ENCODE results near the gene ATAD3B.
"Not testable (repeated sequence)": the region's sequence is repeated elsewhere in the genome, so short reads cannot be mapped to it uniquely, and the experiment has no call there.

ATAD3B gene

GRCh38 chr1:1472053-1472876 is 700 bp downstream of the ATAD3B start:
- DNase-seq; intact Hi-C loops (cut with DNase I): not testable (repeated sequence)

GRCh38 chr1:1476011-1476410 is 4.4 kb downstream of the ATAD3B start:
- DNase-seq; intact Hi-C loops (cut with DNase I): not testable (repeated sequence)

- no peak for DNase-seq
- intact Hi-C loops (cut with DNase I): no loop called here
Measured at GRCh38 chr1:1477206-1477605, 5.6 kb downstream of the ATAD3B start.

- DNase-seq: peak in 1 of 10 donors; percentile 70
- intact Hi-C loops (cut with DNase I): no loop called here
Measured at GRCh38 chr1:1479547-1480487, 8.3 kb downstream of the ATAD3B start.

GRCh38 chr1:1480488-1480867 is 8.9 kb downstream of the ATAD3B start:
- peak in 1 of 10 donors; percentile 74 for DNase-seq
- intact Hi-C loops (cut with DNase I): not testable (repeated sequence)

- intact Hi-C loops (cut with DNase I): not testable (repeated sequence)
- peak in 1 of 10 donors; percentile 55 for DNase-seq
Measured at GRCh38 chr1:1481811-1482210, 10.2 kb downstream of the ATAD3B start.

GRCh38 chr1:1482856-1483255 is 11.3 kb downstream of the ATAD3B start:
- peak in 1 of 10 donors; percentile 65 for DNase-seq
- intact Hi-C loops (cut with DNase I): no loop called here

- intact Hi-C loops (cut with DNase I): no loop called here
- DNase-seq: peak in 1 of 10 donors; percentile 67
Measured at GRCh38 chr1:1483714-1484113, 12.1 kb downstream of the ATAD3B start.

GRCh38 chr1:1484976-1485750 is 13.6 kb downstream of the ATAD3B start:
- peak in 1 of 10 donors; percentile 62 for DNase-seq
- intact Hi-C loops (cut with DNase I): not testable (repeated sequence)

GRCh38 chr1:1485755-1486317 is 14.3 kb downstream of the ATAD3B start:
- intact Hi-C loops (cut with DNase I): not testable (repeated sequence)
- peak in 1 of 10 donors; percentile 78 for DNase-seq

GRCh38 chr1:1487701-1488100 is 16.1 kb downstream of the ATAD3B start:
- DNase-seq: peak in 1 of 10 donors; percentile 47
- intact Hi-C loops (cut with DNase I): no loop called here

- no peak for DNase-seq
- intact Hi-C loops (cut with DNase I): no loop called here
Measured at GRCh38 chr1:1489231-1489630, 17.7 kb downstream of the ATAD3B start.

- intact Hi-C loops (cut with DNase I): no loop called here
- no peak for DNase-seq
Measured at GRCh38 chr1:1489861-1490260, 18.3 kb downstream of the ATAD3B start.

- no peak for DNase-seq
- intact Hi-C loops (cut with DNase I): no loop called here
Measured at GRCh38 chr1:1490633-1491230, 19.2 kb downstream of the ATAD3B start.

GRCh38 chr1:1491601-1492000 is 20.0 kb downstream of the ATAD3B start:
- intact Hi-C loops (cut with DNase I): no loop called here

GRCh38 chr1:1494311-1494710 is 22.7 kb downstream of the ATAD3B start:
- not testable (repeated sequence) for DNase-seq

More at GRCh38 chr1:1491601-1492000, 20.0 kb downstream of the ATAD3B start:
- no peak for DNase-seq

GRCh38 chr1:1495461-1495975 is 24.0 kb downstream of the ATAD3B start:
- intact Hi-C loops (cut with DNase I); DNase-seq: not testable (repeated sequence)

More at GRCh38 chr1:1494311-1494710, 22.7 kb downstream of the ATAD3B start:
- intact Hi-C loops (cut with DNase I): not testable (repeated sequence)

GRCh38 chr1:1504777-1505365 is 33.3 kb downstream of the ATAD3B start:
- intact Hi-C loops (cut with DNase I): not testable (repeated sequence)
- peak in 8 of 10 donors; percentile 43 to 95 (median 60) for DNase-seq

- intact Hi-C loops (cut with DNase I): not testable (repeated sequence)
- DNase-seq: peak in 5 of 10 donors; percentile 39 to 93 (median 44)
Measured at GRCh38 chr1:1505366-1505798, 33.8 kb downstream of the ATAD3B start.
